IPS-NIHi11 (cell line): Measurements from ENCODE around the gene SEC31A.
A peak's percentile ranks its signal among the peaks of the same experiment; 100 is the strongest.
"Not testable (repeated sequence)": the region's sequence is repeated elsewhere in the genome, so short reads cannot be mapped to it uniquely, and the experiment has no call there.

Experiments
- DNase-seq: peaks from one replicate; pipeline ENCODE4 v3.0.0; 2012; ENCODE audit warnings: mixed read lengths, low spot score

SEC31A gene

GRCh38 chr4:82896755-82897154, 5.8 kb upstream of the SEC31A start:
- DNase-seq: no peak

- no peak for DNase-seq
Measured at GRCh38 chr4:82893942-82894341, 3.0 kb upstream of the SEC31A start.

- no peak for DNase-seq
Measured at GRCh38 chr4:82892467-82892802, 1.5 kb upstream of the SEC31A start.

GRCh38 chr4:82891707-82892466, 934 bp upstream of the SEC31A start:
- DNase-seq: no peak

- no peak for DNase-seq
Measured at GRCh38 chr4:82890528-82890900, 439 bp downstream of the SEC31A start.

GRCh38 chr4:82889287-82889686, 1.7 kb downstream of the SEC31A start:
- no peak for DNase-seq

GRCh38 chr4:82886147-82886942, 4.6 kb downstream of the SEC31A start:
- no peak for DNase-seq

- DNase-seq: no peak
Measured at GRCh38 chr4:82885410-82885809, 5.5 kb downstream of the SEC31A start.

GRCh38 chr4:82868572-82868971, 22.4 kb downstream of the SEC31A start:
- no peak for DNase-seq

- DNase-seq: no peak
Measured at GRCh38 chr4:82866706-82867385, 24.1 kb downstream of the SEC31A start.

- not testable (repeated sequence) for DNase-seq
Measured at GRCh38 chr4:82866033-82866432, 24.9 kb downstream of the SEC31A start.

- no peak for DNase-seq
Measured at GRCh38 chr4:82865592-82865991, 25.4 kb downstream of the SEC31A start.

GRCh38 chr4:82864336-82864979, 26.5 kb downstream of the SEC31A start:
- DNase-seq: no peak

GRCh38 chr4:82861529-82861928, 29.4 kb downstream of the SEC31A start:
- DNase-seq: no peak

- not testable (repeated sequence) for DNase-seq
Measured at GRCh38 chr4:82860487-82860886, 30.5 kb downstream of the SEC31A start.

GRCh38 chr4:82852751-82853285, 38.1 kb downstream of the SEC31A start:
- no peak for DNase-seq

- DNase-seq: peak; percentile 12
Measured at GRCh38 chr4:82851885-82852750, 38.8 kb downstream of the SEC31A start.

- DNase-seq: no peak
Measured at GRCh38 chr4:82851318-82851717, 39.6 kb downstream of the SEC31A start.

GRCh38 chr4:82850684-82851083, 40.3 kb downstream of the SEC31A start:
- DNase-seq: no peak

GRCh38 chr4:82848706-82849105, 42.2 kb downstream of the SEC31A start:
- no peak for DNase-seq

GRCh38 chr4:82842593-82842992, 48.4 kb downstream of the SEC31A start:
- DNase-seq: peak; percentile 13
